Transverse colon (tissue), 4 donors: Measurements from ENCODE around the gene GLRX.

ENCODE experiments used
- CTCF ChIP-seq, 5 experiments: fragments of 200-600 bp in 3 of 5; fragments of 450-650 bp in 2 of 5; sonication (generic) in 3 of 5; IDR thresholded peaks; 1 replicate in 2 of 5; 2 replicates in 3 of 5; pipeline ENCODE4 v1.5.1; 2016 to 2017; ENCODE audit warnings: antibody characterized with exemption in 5 of 5, inconsistent platforms in 3 of 5, mild to moderate bottlenecking in 2 of 5, moderate library complexity in 1 of 5
- POLR2A ChIP-seq: fragments of 450-650 bp; IDR thresholded peaks from one replicate; pipeline ENCODE4 v1.6.1; 2016; ENCODE audit warnings: antibody characterized with exemption, mild to moderate bottlenecking, moderate library complexity
- POLR2AphosphoS5 ChIP-seq, 3 donors: sonication (generic); formaldehyde crosslinking; IDR thresholded peaks; one replicate each; pipeline ENCODE4 v1.6.1; 2016; ENCODE audit warnings: antibody characterized with exemption in 3 of 3

- no peak for TF ChIP-seq CTCF (IDR thresholded peaks at IDR 0.05)
- TF ChIP-seq POLR2A = no peak
- TF ChIP-seq POLR2AphosphoS5 (IDR thresholded peaks at IDR 0.05) = no peak
These were observed 22.0 kb downstream of the GLRX start for GRCh38 chr5:95800553-95800952.
